ENCODE results near the gene HS6ST2.

- TF ChIP-seq POLR2A (IDR thresholded peaks at IDR 0.05; ENCODE audit: low read depth, low read length), result no peak
- TF ChIP-seq TAF1 (IDR thresholded peaks at IDR 0.05; ENCODE audit: borderline replicate concordance, low read depth, low read length), result no peak
These were observed 335.1 kb downstream of the HS6ST2 start for GRCh38 chrX:132623300-132623699.

Measured in GM12892 (cell line).